Neural progenitor cell (in vitro differentiated cells): ENCODE data around the gene MYH6.

Source experiments
- CTCF ChIP-seq: fragments of 200-600 bp; sonication (generic); IDR thresholded peaks from 2 replicates; pipeline ENCODE4 v1.5.1; 2017; ENCODE audit warnings: antibody characterized with exemption, mild to moderate bottlenecking
- EZH2 ChIP-seq: fragments of 200-600 bp; sonication (generic); IDR thresholded peaks from 2 replicates; pipeline ENCODE4 v1.6.1; 2017; ENCODE audit warnings: antibody characterized with exemption, mild to moderate bottlenecking, moderate library complexity
- EZH2phosphoT487 ChIP-seq: fragments of 200-600 bp; sonication (generic); IDR thresholded peaks from 2 replicates; pipeline ENCODE4 v1.6.1; 2017; ENCODE audit warnings: antibody characterized with exemption

GRCh38 chr14:23428686-23429495 lies 20.8 kb upstream of the MYH6 start:
- TF ChIP-seq CTCF: no peak
- TF ChIP-seq EZH2phosphoT487: no peak
- TF ChIP-seq EZH2: no peak
